Keratinocyte (primary cell): Measurements from ENCODE around the gene GPR146. TPM values are rescaled to one million over a fixed set of nuclear protein-coding genes. Genes with fewer than 3 reads are reported as not detected.

Experiments
- DNase-seq: peaks from one replicate; pipeline ENCODE4 v3.0.0-alpha.2; 2011; ENCODE audit warnings: low read depth, missing footprints, low spot score
- FAIRE-seq: peaks from 2 replicates; lab custom pipeline; 2011; peaks lifted over from hg19 to GRCh38; lab: Jason Lieb, UNC
- H2AFZ ChIP-seq: 2 replicates; pipeline ENCODE4 v1.6.0; 2012; ENCODE audit warnings: low read length, control low read depth, inconsistent platforms; ENCODE audit not compliant: control insufficient read depth
- H3K27ac ChIP-seq: 2 replicates; pipeline ENCODE4 v1.5.1; 2011; ENCODE audit warnings: low read length; ENCODE audit not compliant: control insufficient read depth, insufficient read depth
- H3K27me3 ChIP-seq: 3 replicates; pipeline ENCODE4 v1.6.0; 2011; ENCODE audit warnings: low read length; ENCODE audit not compliant: control insufficient read depth, insufficient read depth; ENCODE audit errors: extremely low read depth
- H3K36me3 ChIP-seq, 2 experiments: 2 replicates in 1 of 2; 3 replicates in 1 of 2; pipeline ENCODE4 v1.5.1; 2011; ENCODE audit warnings: low read length in 2 of 2, mild to moderate bottlenecking in 1 of 2; ENCODE audit not compliant: control insufficient read depth in 2 of 2, insufficient read depth in 2 of 2; ENCODE audit errors: extremely low read depth in 1 of 2
- H3K4me1 ChIP-seq: 3 replicates; pipeline ENCODE4 v1.5.1; 2011; ENCODE audit warnings: low read length; ENCODE audit not compliant: control insufficient read depth, insufficient read depth; ENCODE audit errors: extremely low read depth
- H3K4me2 ChIP-seq: 3 replicates; pipeline ENCODE4 v1.6.0; 2011; ENCODE audit warnings: low read depth, low read length; ENCODE audit not compliant: control insufficient read depth, insufficient read depth; ENCODE audit errors: extremely low read depth
- H3K4me3 ChIP-seq, 3 experiments: fragments of 200-600 bp in 1 of 3; sonication (generic) in 1 of 3; 2 replicates in 2 of 3; 3 replicates in 1 of 3; pipeline ENCODE4 v1.5.1; 2011 to 2016; ENCODE audit warnings: low read length in 3 of 3, mild to moderate bottlenecking in 3 of 3, control low read depth in 2 of 3, inconsistent platforms in 1 of 3, low read depth in 1 of 3, mixed read lengths in 1 of 3, mixed run types in 1 of 3, moderate library complexity in 1 of 3; ENCODE audit not compliant: control insufficient read depth in 2 of 3, insufficient read depth in 2 of 3; ENCODE audit errors: extremely low read depth in 1 of 3
- H3K79me2 ChIP-seq: 2 replicates; pipeline ENCODE4 v1.6.0; 2012; ENCODE audit warnings: low read length; ENCODE audit not compliant: control insufficient read depth, insufficient read depth
- H3K9ac ChIP-seq: 3 replicates; pipeline ENCODE4 v1.6.0; 2011; ENCODE audit warnings: low read length; ENCODE audit not compliant: control insufficient read depth, insufficient read depth; ENCODE audit errors: extremely low read depth
- H3K9me1 ChIP-seq: 3 replicates; pipeline ENCODE4 v1.6.0; 2011; ENCODE audit warnings: low read length; ENCODE audit not compliant: control insufficient read depth, insufficient read depth; ENCODE audit errors: extremely low read depth
- H3K9me3 ChIP-seq: 2 replicates; pipeline ENCODE4 v1.5.1; 2012; ENCODE audit warnings: low read depth, low read length; ENCODE audit not compliant: control insufficient read depth
- H4K20me1 ChIP-seq: 3 replicates; pipeline ENCODE4 v1.6.0; 2011; ENCODE audit warnings: low read length; ENCODE audit not compliant: control insufficient read depth, insufficient read depth; ENCODE audit errors: extremely low read depth
- CTCF ChIP-seq, 3 experiments: IDR thresholded peaks in 1 of 3; conservative IDR thresholded peaks in 1 of 3; optimal IDR thresholded peaks in 1 of 3; 2 replicates in 2 of 3; 3 replicates in 1 of 3; pipeline versions ENCODE3 to v1.5.1; 2011; ENCODE audit warnings: low read length in 3 of 3, mild to moderate bottlenecking in 3 of 3, moderate library complexity in 2 of 3, control low read depth in 1 of 3, inconsistent platforms in 1 of 3; ENCODE audit not compliant: insufficient read depth in 2 of 3; ENCODE audit errors: extremely low read depth in 1 of 3
- EZH2 ChIP-seq: IDR thresholded peaks from one replicate; pipeline ENCODE4 v1.6.1; 2012; ENCODE audit warnings: inconsistent platforms, mild to moderate bottlenecking, low read length, moderate library complexity
- dilution Hi-C: fragments of 300-500 bp; cut with MboI; formaldehyde crosslinking; loops from one replicate; pipeline ENCODE4 v1.7.0; 2020; ENCODE audit warnings: low sequenced_read_pairs; ENCODE audit not compliant: extremely low pct_ligation_motif_present
- polyA plus RNA-seq, 5 experiments: library from polyadenylated mRNA; depleted of rRNA in 3 of 5; stranded (reverse) in 3 of 5; stranded (forward) in 1 of 5; unstranded in 1 of 5; fragments of >200 nt; gene quantifications; 1 replicate in 1 of 5; 2 replicates in 3 of 5; 3 replicates in 1 of 5; pipeline versions ENCODE4 v1.2.1 to v1.2.3, GENCODE V29; 2011 to 2012; ENCODE audit warnings: missing spikeins in 2 of 5, low read depth in 1 of 5, low replicate concordance in 1 of 5

Gene GPR146
- polyA plus RNA-seq, 1 donor (not counting 4 experiments of a cell fraction or from before 2014, with no cell fraction given), result 0.13 TPM

- no peak overlapping the region for H3K27ac ChIP-seq
- no peaks in the 10 kb centered on the region for H3K9me3 ChIP-seq
- H2AFZ ChIP-seq, result no peak overlapping the region
- no peaks in the 10 kb centered on the region for H3K9me1 ChIP-seq
- H3K9ac ChIP-seq, result no peak overlapping the region
- no peak for DNase-seq
- peaks cover 14% of the 10 kb centered on the region for H3K4me1 ChIP-seq
- no peak overlapping the region for H3K4me2 ChIP-seq
- FAIRE-seq, result no peak
- H3K27me3 ChIP-seq, result no peaks in the 10 kb centered on the region
- peaks cover 11% of the 10 kb centered on the region for H4K20me1 ChIP-seq
- H3K4me3 ChIP-seq, result no peak overlapping the region
- H3K79me2 ChIP-seq, result peaks cover 18% of the 10 kb centered on the region
- TF ChIP-seq CTCF (optimal IDR thresholded peaks at IDR 0.05 in 1 of 3, IDR thresholded peaks at IDR 0.05 in 1 of 3, conservative IDR thresholded peaks at IDR 0.05 in 1 of 3; ENCODE audit: extremely low read depth in 1 of 3, insufficient read depth in 2 of 3, low read length in 3 of 3) (no peak), EZH2 (no peak)
- H3K36me3 ChIP-seq, result peaks cover 3 to 9% of the 10 kb centered on the region in 2 experiments
- dilution Hi-C loops, result no loop called here
Observed at GRCh38 chr7:1100386-1100785, 56.0 kb downstream of the GPR146 start.

- no peak overlapping the region for H3K9ac ChIP-seq
- no peak overlapping the region for H3K4me2 ChIP-seq
- H3K4me1 ChIP-seq, result peaks cover 10% of the 10 kb centered on the region
- no peak overlapping the region for H2AFZ ChIP-seq
- dilution Hi-C loops, result no loop called here
- peaks cover 11% of the 10 kb centered on the region for H4K20me1 ChIP-seq
- H3K9me1 ChIP-seq, result no peaks in the 10 kb centered on the region
- H3K79me2 ChIP-seq, result peaks cover 14% of the 10 kb centered on the region
- no peaks in the 10 kb centered on the region for H3K27me3 ChIP-seq
- H3K36me3 ChIP-seq, result peaks cover 3 to 9% of the 10 kb centered on the region in 2 experiments
- TF ChIP-seq CTCF (optimal IDR thresholded peaks at IDR 0.05 in 1 of 3, IDR thresholded peaks at IDR 0.05 in 1 of 3, conservative IDR thresholded peaks at IDR 0.05 in 1 of 3; ENCODE audit: extremely low read depth in 1 of 3, insufficient read depth in 2 of 3, low read length in 3 of 3), result no peak
- TF ChIP-seq EZH2, result no peak
- no peak overlapping the region for H3K4me3 ChIP-seq
- FAIRE-seq (no peak), DNase-seq (no peak)
- H3K27ac ChIP-seq, result no peak overlapping the region
- H3K9me3 ChIP-seq, result no peaks in the 10 kb centered on the region
Observed at GRCh38 chr7:1100834-1101562, 56.7 kb downstream of the GPR146 start.
